B cell (primary cell): Measurements from ENCODE around the gene OTOL1. TPM values are rescaled to one million over a fixed set of nuclear protein-coding genes. Genes with fewer than 3 reads are reported as not detected.

Experiments
- ATAC-seq: fragments of 200-7000 bp; cut with Tn5 transposase; one replicate; pipeline ENCODE4 v1.10.0; 2021; ENCODE audit warnings: low read depth, mild to moderate bottlenecking, moderate number of reproducible peaks, moderate library complexity
- CTCF ChIA-PET: fragments of 350-600 bp; sonication (Branson Sonifier 250); formaldehyde crosslinking; loops from one replicate; lab custom pipeline; 2021; ENCODE audit warnings: antibody characterized with exemption, inconsistent platforms; lab: Charles Lee
- POLR2A ChIA-PET: fragments of 350-600 bp; sonication (Branson Sonifier 250); formaldehyde crosslinking; loops from one replicate; lab custom pipeline; 2021; ENCODE audit warnings: antibody characterized with exemption; lab: Charles Lee
- DNase-seq: peaks from one replicate; pipeline ENCODE4 v3.0.0; 2013
- H2AFZ ChIP-seq: 2 replicates; pipeline ENCODE4 v1.6.1; 2012; ENCODE audit warnings: mild to moderate bottlenecking, low read depth, low read length; ENCODE audit not compliant: insufficient read depth, poor library complexity, severe bottlenecking
- H3K27ac ChIP-seq, 2 donors: 1 replicate in 1 of 2; 2 replicates in 1 of 2; pipeline ENCODE4 v1.5.1; 2012 to 2013; ENCODE audit warnings: low read length in 2 of 2, mild to moderate bottlenecking in 2 of 2, moderate library complexity in 1 of 2
- H3K27me3 ChIP-seq, 4 experiments: fragments of 200-600 bp in 1 of 4; sonication (generic) in 1 of 4; replicated peaks in 1 of 4; 1 replicate in 2 of 4; 2 replicates in 2 of 4; pipeline versions ENCODE4 v1.6.1 to v1.7.0; 2013 to 2016; ENCODE audit warnings: low read length in 3 of 4, mild to moderate bottlenecking in 2 of 4, mixed read lengths in 1 of 4, moderate library complexity in 1 of 4; ENCODE audit not compliant: insufficient read depth in 4 of 4, control insufficient read depth in 3 of 4; ENCODE audit errors: control extremely low read depth in 1 of 4
- H3K36me3 ChIP-seq, 2 experiments: replicated peaks in 1 of 2; 1 replicate in 1 of 2; 2 replicates in 1 of 2; pipeline versions ENCODE4 v1.6.1 to v1.7.1; 2013; ENCODE audit warnings: low read length in 1 of 2; ENCODE audit not compliant: insufficient read depth in 2 of 2, control insufficient read depth in 1 of 2; ENCODE audit errors: control extremely low read depth in 1 of 2, extremely low read depth in 1 of 2
- H3K4me1 ChIP-seq, 2 donors: fragments of 200-600 bp in 1 of 2; sonication (generic) in 1 of 2; 1 replicate in 1 of 2; 2 replicates in 1 of 2; pipeline versions ENCODE4 v1.5.1 to v1.6.1; 2013 to 2017; ENCODE audit warnings: low read length in 2 of 2; ENCODE audit not compliant: control insufficient read depth in 2 of 2, insufficient read depth in 2 of 2
- H3K4me2 ChIP-seq: replicated peaks from 2 replicates; pipeline ENCODE3; 2012; ENCODE audit warnings: mild to moderate bottlenecking, low read depth, low read length; ENCODE audit not compliant: poor library complexity, severe bottlenecking
- H3K4me3 ChIP-seq, 5 experiments: fragments of 200-600 bp in 1 of 5; sonication (generic) in 1 of 5; 1 replicate in 3 of 5; 2 replicates in 2 of 5; pipeline versions ENCODE4 v1.5.1 to v1.7.0; 2011 to 2016; ENCODE audit warnings: low read length in 4 of 5, mild to moderate bottlenecking in 4 of 5, low read depth in 2 of 5, control low read depth in 1 of 5, moderate library complexity in 1 of 5; ENCODE audit not compliant: insufficient read depth in 1 of 5; ENCODE audit errors: control extremely low read depth in 1 of 5, extremely low read depth in 1 of 5
- H3K79me2 ChIP-seq: fragments of 200-600 bp; sonication (generic); one replicate; pipeline ENCODE4 v1.6.0; 2016; ENCODE audit warnings: low read length; ENCODE audit not compliant: control insufficient read depth, insufficient read depth
- H3K9ac ChIP-seq: fragments of 200-600 bp; sonication (generic); 2 replicates; pipeline ENCODE4 v1.6.1; 2017; ENCODE audit warnings: mild to moderate bottlenecking, low read length, moderate library complexity
- H3K9me3 ChIP-seq, 3 donors: one replicate each; pipeline versions ENCODE4 v1.6.1 to v1.7.1; 2013; ENCODE audit warnings: low read length in 2 of 3; ENCODE audit not compliant: control insufficient read depth in 2 of 3, insufficient read depth in 1 of 3; ENCODE audit errors: control extremely low read depth in 1 of 3
- H4K20me1 ChIP-seq: 2 replicates; pipeline ENCODE4 v1.6.0; 2012; ENCODE audit warnings: mild to moderate bottlenecking, low read length; ENCODE audit not compliant: insufficient read depth, control insufficient read depth, poor library complexity, severe bottlenecking
- H3K27ac Mint-ChIP-seq: one replicate; pipeline ENCODE4 v1.8.0; 2021; ENCODE audit warnings: mixed read lengths
- H3K27me3 Mint-ChIP-seq: one replicate; pipeline ENCODE4 v1.8.0; 2021; ENCODE audit warnings: mixed read lengths
- H3K4me1 Mint-ChIP-seq: one replicate; pipeline ENCODE4 v1.8.0; 2021; ENCODE audit warnings: mixed read lengths
- H3K4me3 Mint-ChIP-seq: one replicate; pipeline ENCODE4 v1.8.0; 2021; ENCODE audit warnings: mixed read lengths
- H3K9me3 Mint-ChIP-seq: one replicate; pipeline ENCODE4 v1.8.0; 2022; ENCODE audit warnings: mixed read lengths; ENCODE audit not compliant: insufficient read depth
- EZH2 ChIP-seq: IDR thresholded peaks from 2 replicates; pipeline ENCODE4 v1.6.1; 2012; ENCODE audit warnings: borderline replicate concordance, low read depth, mild to moderate bottlenecking, moderate library complexity, low read length; ENCODE audit not compliant: insufficient read depth, poor library complexity, severe bottlenecking
- WGBS: methylation state at CpG from one replicate; pipeline ENCODE4 v1.1.5; 2013; ENCODE audit warnings: missing lambda C conversion rate; ENCODE audit not compliant: insufficient coverage; 5-methylcytosine and 5-hydroxymethylcytosine counted together
- intact Hi-C: fragments of 100-400 bp; cut with micrococcal nuclease; formaldehyde crosslinking; loops from one replicate; pipeline ENCODE4 v1.10.0; 2022
- polyA plus RNA-seq: library from polyadenylated mRNA; depleted of rRNA; stranded (reverse); fragments of >200 nt; gene quantifications from 2 replicates; pipeline ENCODE4 v1.2.3, GENCODE V29; 2012
- total RNA-seq, 2 donors: library from RNA; stranded (reverse); fragments of 120-200 nt in 1 of 2; gene quantifications; 1 replicate in 1 of 2; 2 replicates in 1 of 2; pipeline versions ENCODE4 v1.2.3 to v1.2.4, GENCODE V29; 2013 to 2022
- TF ChIP-seq, protein P1 (sequence below): fragments of 200-600 bp; IDR thresholded peaks from one replicate; pipeline ENCODE4 v1.8.0; 2022; ENCODE audit warnings: antibody characterized with exemption, mild to moderate bottlenecking

Gene OTOL1
- total and polyA plus RNA-seq, 2 donors (not counting 1 experiment from before 2014, with no cell fraction given), result not detected

DNA sequence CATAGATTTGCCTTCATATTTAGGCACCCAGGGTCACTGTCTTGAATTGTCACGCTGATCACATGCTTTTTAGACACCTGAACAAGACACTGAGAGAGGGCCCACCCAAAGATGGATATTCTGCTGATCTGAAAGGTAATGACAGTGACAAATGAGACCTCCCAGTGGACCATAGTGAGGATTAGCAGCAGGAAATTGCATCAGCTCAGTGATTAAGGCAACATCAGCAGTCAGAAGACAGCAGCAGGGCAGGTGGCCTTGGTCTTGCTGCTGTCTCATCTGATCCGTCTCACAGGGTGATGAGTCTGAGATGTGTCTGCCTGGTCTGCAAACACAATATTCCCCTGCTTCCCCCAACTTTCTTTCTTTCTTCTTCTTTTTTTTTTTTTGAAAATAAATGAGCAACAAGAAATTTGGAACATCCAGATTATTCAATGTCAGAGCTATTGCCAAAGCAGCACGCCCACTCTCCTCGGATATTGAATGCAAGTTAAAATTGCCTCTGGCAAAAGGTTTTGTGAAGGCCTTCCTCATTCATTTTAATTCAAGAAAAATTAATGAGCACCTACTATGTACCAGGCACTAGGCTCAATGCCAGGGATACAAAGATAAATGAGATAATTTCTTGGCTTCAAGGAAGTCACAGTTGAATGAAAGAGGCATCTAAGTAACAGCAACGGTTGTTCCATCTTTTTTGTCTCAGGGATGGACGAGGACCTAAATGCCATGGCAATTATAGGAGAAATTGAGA, 14.1 kb downstream of the OTOL1 start:
- Mint-ChIP-seq H3K27ac (no peak overlapping the region), H3K27me3 (no peaks in the 10 kb centered on the region), H3K4me1 (no peaks in the 10 kb centered on the region), H3K4me3 (no peak overlapping the region), H3K9me3 (no peaks in the 10 kb centered on the region)
- Histone ChIP-seq H3K4me2 (no peak overlapping the region), H3K27ac (no peak overlapping the region), H3K27me3 (no peaks in the 10 kb centered on the region), H3K79me2 (no peaks in the 10 kb centered on the region), H4K20me1 (no peaks in the 10 kb centered on the region), H2AFZ (no peak overlapping the region), H3K36me3 (no peaks in the 10 kb centered on the region), H3K9ac (no peak overlapping the region), H3K4me1 (no peaks in the 10 kb centered on the region), H3K4me3 (no peak overlapping the region), H3K9me3 (no peaks in the 10 kb centered on the region)
- ChIA-PET CTCF (no interaction called here), POLR2A (no interaction called here)
- ATAC-seq (no peak), DNase-seq (no peak)
- 94% methylated on average over 4 of the region's 6 CpGs for WGBS
- intact Hi-C loops, result no loop called here
- no peak for TF ChIP-seq EZH2
- TF ChIP-seq, protein P1, sequence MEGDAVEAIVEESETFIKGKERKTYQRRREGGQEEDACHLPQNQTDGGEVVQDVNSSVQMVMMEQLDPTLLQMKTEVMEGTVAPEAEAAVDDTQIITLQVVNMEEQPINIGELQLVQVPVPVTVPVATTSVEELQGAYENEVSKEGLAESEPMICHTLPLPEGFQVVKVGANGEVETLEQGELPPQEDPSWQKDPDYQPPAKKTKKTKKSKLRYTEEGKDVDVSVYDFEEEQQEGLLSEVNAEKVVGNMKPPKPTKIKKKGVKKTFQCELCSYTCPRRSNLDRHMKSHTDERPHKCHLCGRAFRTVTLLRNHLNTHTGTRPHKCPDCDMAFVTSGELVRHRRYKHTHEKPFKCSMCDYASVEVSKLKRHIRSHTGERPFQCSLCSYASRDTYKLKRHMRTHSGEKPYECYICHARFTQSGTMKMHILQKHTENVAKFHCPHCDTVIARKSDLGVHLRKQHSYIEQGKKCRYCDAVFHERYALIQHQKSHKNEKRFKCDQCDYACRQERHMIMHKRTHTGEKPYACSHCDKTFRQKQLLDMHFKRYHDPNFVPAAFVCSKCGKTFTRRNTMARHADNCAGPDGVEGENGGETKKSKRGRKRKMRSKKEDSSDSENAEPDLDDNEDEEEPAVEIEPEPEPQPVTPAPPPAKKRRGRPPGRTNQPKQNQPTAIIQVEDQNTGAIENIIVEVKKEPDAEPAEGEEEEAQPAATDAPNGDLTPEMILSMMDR, result no peak

DNA sequence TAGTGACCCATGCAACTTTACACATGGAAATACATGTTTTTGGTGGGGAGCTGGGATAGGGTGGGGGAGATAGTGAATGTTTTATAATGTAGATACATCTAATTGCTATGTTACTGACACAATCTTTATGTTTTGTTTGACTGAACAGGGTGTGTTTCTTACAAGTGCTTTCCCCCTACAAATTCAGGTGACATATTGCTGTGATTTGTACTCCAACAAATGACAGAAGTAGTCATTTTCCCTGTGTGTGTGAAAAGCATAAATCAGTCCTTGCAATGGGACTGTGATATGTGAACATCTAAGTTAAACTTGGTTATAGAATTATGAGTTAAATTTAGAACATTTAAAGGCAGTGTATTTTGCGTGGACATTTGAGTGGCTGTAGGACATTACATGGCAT, 27.3 kb downstream of the OTOL1 start:
- H3K27ac Mint-ChIP-seq, result no peak overlapping the region
- no peaks in the 10 kb centered on the region for H3K79me2 ChIP-seq
- no peak overlapping the region for H3K9ac ChIP-seq
- CTCF ChIA-PET, result no interaction called here
- POLR2A ChIA-PET, result no interaction called here
- H3K27ac ChIP-seq, result no peak overlapping the region
- no peaks in the 10 kb centered on the region for H3K4me1 ChIP-seq
- no peaks in the 10 kb centered on the region for H3K27me3 ChIP-seq
- no peaks in the 10 kb centered on the region for H4K20me1 ChIP-seq
- ATAC-seq, result no peak
- TF ChIP-seq, protein P1, result no peak
- no peak for TF ChIP-seq EZH2
- no peak for DNase-seq
- H2AFZ ChIP-seq, result no peak overlapping the region
- no peak overlapping the region for H3K4me2 ChIP-seq
- H3K9me3 ChIP-seq, result peaks cover 0 to 3% (median 0%) of the 10 kb centered on the region in 3 donors
- no CpG with 5 or more reads among the region's 1 CpG for WGBS
- H3K36me3 ChIP-seq, result no peaks in the 10 kb centered on the region
- no peaks in the 10 kb centered on the region for H3K4me1 Mint-ChIP-seq
- intact Hi-C loops, result no loop called here
- H3K4me3 ChIP-seq, result no peak overlapping the region
- H3K4me3 Mint-ChIP-seq, result no peak overlapping the region
- no peaks in the 10 kb centered on the region for H3K27me3 Mint-ChIP-seq
- no peaks in the 10 kb centered on the region for H3K9me3 Mint-ChIP-seq
